Stimulated activated naive CD4-positive, alpha-beta T cell (primary cell): ENCODE measurements around the gene TPCN1.
A peak's percentile ranks its signal among the peaks of the same experiment; 100 is the strongest.

Experiments
- DNase-seq, 6 experiments: peaks; one replicate each; lab custom pipeline; 2025; lab: John Stamatoyannopoulos, UW

Gene TPCN1

DNA sequence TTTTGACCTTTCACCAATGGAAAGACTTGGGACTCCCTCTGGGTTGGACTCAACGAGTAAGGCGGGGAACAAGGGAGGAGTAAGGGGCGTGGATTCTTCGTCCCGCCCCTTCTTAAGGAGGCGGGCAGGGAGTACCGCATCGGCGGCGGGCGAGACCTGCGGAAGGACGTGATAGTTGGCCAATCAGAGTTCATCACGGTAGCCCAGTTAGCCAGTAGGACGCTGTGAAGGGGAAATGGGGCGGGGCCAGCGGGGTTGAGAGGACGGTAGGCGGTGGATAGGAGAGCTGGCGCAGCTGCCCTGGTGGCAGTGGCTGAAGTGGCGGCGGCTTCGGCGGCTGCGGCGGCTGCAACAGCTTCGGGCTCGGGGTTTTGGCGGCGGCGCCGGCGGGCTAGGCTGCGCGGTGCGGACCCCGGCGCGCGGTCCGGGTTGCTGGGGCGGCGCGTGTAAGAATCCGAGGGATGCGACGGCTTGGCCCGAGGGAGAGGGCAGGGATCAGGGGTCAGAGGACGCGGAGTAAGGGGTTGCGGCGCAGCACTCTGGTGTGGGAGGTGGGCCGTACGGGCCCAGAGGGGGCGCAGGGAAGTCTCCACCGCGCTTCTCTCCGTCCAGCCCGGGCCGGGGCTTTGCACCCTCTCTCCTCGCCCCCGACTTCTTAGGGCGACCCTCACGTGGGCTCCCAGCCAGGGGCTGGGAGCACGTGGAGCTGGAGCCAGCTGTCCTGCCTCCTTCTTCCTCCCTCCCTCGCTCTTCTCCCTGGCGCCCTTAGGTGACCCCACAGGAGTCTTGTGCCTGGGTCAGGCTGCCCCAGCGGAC is at the start of gene TPCN1:
Gene TPCN1, plus strand, starts transcription at position 284 of the 816 bp plus-strand sequence. CDS start 5,389 bp downstream, outside the sequence.
- peak; percentile 93 to 99 (median 98) for DNase-seq

DNA sequence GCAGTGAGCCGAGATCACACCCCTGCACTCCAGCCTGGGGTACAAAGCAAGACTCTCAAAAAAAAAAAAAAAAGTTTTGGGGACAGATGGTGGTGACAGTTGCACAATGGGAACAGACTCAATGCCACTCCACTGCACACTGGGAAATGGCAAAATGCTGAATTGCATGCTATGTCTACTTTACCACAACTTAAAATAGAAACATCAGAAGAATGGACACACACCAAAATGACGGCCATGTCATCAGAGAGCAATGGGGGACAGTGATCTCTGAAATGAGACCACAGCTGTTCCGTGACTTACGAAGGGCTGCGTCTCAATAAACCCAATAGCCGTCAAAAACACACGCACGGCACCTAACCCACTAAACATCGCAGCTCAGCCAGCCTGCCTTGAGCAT is 49.7 kb upstream of the TPCN1 start:
- no peak for DNase-seq

DNA sequence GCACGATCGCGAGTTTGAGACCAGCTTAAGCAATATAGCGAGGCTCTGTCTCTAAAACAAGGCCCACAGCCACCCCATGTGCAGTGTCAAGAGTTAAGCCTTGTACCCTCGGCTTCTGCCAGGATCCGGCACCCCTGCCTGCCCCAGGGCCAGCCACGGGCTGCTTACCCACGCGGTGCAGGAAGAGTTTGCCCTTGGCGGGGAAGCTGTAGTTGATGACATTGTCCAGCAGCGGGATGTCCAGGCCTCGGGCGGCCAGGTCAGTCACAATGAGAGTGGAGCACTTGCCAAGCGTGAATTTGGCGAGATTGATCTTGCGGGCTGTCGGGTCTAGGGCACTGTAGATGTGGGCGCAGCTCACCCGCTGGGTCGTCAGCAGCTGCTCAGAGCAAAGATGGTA is 49.1 kb upstream of the TPCN1 start:
- DNase-seq, result no peak

DNA sequence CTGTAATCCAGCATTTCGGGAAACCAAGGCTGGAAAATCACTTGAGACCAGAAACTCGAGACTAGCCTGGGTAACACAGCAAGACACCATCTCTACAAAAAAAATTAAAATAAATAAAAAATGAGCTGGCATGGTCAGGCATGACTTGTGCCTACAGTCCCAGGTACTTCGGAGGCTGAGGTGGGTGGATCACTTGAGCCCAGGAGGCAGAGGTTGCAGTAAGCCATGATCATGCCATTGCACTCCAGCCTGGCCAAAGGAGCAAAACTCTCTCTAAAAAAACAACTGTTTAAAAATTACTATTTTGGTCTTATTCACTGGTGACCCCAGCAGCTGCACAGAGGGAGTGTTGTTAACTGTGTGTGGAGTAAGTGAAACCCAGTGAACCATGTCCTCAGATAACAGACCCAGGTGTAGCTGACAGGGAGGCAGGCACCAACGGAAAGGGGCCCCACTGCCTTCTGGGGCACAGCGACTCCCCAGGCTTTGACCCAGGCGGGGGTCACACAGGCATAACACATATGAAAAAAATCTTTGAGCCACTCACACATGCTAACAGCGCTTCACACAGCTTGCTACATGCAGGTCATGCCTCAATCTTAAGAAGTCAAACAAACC is 48.1 kb upstream of the TPCN1 start:
- no peak for DNase-seq

DNA sequence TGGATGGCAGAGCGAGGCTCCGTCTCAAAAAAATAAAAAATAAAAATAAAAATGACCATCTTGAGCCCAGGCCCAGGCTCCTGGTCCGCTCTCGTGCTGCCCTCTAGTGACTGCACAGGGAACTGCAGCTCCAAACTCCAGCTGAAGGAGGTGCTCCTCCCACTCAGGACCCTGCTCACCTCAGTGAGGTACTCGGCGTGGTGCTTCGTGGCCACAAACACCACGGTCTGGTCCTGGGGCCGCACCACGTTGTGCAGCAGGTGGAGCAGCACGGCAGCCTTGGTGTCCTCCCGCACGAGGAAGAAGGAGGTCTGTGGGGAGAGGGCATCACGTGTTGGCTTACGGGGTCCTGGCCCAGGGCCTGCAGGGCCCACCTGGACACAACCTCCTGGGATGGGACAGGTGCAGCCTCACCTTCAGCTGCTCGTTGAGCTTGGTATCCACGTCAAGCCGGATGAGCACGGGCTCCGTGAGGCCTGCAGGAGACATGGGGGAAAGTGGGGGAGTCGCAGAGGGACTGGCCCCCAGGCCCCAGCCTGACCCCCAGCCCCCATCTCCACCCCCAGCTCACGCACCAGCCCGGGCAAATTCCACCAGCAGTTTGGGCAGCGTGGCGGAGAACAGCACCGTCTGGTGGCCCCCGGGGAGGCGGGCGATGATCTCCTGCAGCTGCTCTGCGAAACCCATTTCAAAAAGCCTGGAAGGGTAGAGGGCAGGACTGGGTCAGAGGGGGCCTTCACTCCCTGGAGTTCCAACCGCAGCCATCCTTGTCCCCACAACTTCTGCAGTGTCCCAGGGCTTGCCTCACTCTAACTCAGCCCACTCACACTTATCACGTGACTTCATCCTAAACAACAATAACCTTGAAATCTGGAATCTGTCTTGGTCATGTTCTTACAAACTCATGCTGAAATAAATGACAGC is 46.5 kb upstream of the TPCN1 start:
- DNase-seq, result peak; percentile 30 to 77 (median 70)

DNA sequence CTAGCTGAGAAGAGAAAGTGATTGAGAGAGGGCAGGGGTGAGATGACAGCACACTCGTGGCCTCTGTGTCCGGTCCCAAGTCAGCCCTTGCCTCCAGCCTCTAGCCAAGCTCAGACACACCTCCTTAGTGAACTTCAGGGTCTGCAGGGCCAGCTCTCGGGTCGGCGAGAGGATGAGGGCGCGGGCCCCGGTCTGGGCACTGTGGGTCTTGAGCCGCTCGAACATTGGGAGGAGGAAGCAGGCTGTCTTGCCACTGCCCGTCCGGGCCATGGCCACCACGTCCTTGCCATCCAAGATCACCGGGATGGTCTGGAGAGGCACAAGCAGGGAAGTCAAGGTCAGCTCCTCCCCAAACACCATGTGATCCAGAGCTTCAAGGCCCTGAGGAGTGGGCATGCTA is 42.2 kb upstream of the TPCN1 start:
- DNase-seq, result no peak

DNA sequence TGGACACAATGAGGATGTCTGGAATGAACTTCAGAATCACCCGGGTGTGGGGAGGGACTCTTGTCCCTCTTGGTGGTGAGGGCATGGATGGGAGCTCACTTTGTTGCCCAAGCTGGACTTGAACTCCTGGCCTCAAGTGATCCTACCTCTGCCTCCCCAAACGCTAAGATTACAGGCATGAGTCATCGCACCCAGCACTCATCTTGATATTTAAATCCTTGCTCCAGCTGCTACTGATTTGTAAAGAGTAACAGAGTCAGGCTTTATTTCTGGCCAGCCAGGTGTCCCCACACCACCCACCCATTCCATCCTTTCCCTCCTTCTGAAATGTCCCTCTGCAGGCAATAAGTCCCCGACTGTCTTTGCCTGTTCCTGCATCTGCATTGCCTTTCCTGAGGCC is 40.9 kb upstream of the TPCN1 start:
- DNase-seq, result no peak

DNA sequence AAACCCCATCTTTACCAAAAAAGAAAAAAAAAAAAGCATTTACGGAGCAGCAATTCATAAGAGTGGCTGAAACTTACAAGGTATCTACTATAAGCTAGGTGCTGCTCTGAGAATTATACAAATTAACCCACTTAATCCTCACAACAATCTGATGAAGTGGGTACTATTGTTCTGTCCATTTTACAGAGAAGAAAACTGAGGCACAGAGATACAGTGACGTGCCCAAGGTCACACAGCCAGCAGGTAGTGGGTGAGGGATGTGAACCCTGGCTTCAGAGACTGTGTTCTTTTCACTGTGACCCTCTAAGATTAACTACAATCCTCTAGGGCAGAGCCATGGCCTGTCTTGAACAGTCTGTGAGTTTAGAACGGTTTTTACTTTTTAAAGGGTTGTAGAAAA is 39.3 kb upstream of the TPCN1 start:
- no peak for DNase-seq

DNA sequence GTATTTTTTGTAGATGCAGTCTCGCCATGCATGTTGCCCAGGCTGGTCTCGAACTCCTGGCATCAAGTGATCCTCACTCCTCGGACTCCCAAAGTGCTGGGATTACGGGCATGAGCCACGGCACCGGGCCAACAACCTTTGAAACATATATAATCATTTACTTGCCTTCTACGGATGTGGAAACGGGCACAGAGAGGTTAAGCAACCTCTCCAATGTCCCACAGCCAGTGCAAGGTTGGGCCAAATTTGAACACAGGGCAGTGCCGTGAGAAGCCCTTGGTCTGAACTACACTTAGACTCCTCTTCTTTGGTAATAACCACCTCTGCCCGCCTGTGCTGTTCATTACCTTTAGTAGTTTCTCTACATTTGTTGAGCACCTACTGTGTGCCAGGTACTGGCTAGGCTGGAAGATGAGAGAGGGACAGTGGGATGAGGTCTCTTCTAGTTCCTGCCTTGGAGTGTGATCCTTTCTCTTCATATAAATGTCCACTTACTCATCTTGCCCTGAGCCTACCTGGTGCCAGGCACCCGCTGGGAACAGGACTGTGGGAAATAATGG is 38.2 kb upstream of the TPCN1 start:
- no peak for DNase-seq

DNA sequence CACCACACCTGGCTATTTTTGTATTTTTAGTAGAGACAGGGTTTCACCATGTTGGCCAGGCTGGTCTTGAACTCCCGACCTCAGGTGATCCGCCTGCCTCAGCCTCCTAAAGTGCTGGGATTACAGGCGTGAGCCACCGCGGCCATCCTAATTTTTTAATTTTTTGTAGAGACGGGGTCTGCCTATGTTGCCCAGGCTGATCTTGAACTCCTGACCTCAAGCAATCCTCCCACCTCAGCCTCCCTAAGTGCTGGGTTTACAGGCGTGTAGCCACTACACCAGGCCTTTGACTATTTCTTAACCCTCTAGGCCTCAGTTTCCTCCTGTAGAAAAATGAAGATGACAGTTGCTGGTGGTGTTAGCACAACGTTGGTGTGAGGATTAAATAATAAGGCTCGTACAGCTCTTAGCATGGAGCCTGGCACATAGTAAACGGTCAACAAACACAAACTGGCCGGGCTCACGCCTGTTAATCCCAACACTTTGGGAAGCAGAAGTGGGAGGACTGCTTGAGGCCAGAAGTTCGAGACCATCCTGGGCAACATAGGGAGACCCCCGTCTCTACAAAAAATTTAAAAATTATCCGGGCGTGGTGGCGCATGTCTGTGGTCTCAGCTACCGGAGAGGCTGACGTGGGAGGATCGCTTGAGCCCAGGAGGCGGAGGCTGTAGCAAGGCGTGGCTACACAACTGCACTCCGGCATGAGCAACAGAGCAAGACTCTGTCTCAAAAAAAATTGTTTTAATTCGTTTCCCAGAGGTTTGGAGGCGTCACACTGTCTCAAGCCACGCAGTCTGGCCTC is 37.0 kb upstream of the TPCN1 start:
- no peak for DNase-seq

DNA sequence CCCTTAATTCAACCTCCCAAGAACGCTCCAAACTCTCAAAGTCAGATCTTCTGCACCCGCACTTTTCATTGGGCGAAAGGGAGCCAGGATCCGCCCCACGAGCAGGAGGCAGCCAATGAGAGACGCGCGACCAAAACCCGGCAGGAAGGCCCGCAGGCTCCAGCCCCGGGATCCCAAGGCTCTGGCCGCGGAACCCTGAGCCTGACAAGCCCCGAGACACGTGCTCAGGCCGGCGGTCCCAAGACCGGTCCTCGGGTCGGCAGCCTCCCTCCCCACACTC is 36.4 kb upstream of the TPCN1 start:
- peak; percentile 75 to 98 (median 90) for DNase-seq

DNA sequence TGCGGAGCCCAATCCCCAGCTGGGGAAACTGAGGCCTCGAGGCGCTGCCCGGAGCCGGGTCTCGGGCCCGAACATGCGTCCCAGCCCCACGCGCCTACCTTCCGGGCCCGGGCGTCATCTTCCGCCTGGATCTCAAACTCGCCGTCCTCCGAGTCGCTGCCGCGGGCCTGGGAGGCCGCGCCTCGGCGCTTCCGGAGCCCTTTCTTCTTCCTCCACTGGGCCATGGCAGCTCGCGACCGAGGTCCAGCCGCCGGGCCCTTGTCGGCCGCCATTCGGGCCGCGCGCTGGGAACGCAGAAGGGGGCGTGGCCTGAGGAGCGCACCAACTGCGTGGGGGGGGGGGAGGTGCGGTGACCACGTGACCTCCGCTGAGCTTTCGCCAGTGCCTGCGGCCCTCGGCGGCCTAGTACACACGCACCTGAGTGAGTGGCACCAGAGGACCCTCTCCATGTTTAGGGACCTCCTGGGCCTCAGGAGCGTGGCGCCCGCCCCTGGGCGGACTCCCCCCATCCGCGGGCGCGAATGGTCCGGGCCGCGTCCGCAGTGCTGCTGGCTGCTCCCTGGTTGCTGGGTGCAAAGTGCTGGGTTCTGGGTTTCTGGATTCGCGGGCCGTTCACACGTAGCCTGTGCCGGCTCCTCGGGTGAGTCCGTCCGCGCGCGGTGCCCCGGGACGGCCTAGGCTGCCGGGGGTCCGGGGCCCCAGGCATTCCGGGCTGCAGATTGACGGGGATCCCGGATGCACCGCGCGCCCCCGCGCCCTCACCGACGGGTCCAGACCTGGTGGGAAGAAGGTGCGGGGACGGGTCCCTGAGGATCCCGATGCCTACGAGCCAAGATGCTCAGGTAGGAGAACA is 35.9 kb upstream of the TPCN1 start, which contains the start of the genes DDX54 and RITA1:
Gene DDX54, minus strand, starts transcription at position 299 of the 853 bp plus-strand sequence. Its CDS starts 27 bp downstream, at position 272.
Gene RITA1, plus strand, starts transcription at position 542 of the 853 bp plus-strand sequence. CDS start 1,026 bp downstream, outside the sequence.
- DNase-seq, result peak; percentile 73 to 98 (median 90)

DNA sequence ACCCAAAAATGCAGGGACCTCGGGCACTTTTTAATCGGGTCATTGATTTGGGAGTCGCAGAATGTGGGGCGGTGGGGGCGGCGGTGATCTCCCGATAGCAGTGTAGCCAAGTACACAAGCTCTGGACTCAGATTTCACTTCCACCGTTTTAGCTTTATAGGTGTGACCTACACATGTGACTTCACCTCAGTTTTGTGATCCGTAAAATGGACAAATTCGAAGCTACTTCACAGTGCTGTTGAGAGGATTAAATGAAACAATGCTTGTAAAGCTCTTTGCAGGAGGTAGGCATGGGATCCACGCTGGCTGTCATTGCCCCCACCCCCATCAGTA is 35.3 kb upstream of the TPCN1 start:
- peak in 1 of 6 experiments; percentile 30 for DNase-seq

DNA sequence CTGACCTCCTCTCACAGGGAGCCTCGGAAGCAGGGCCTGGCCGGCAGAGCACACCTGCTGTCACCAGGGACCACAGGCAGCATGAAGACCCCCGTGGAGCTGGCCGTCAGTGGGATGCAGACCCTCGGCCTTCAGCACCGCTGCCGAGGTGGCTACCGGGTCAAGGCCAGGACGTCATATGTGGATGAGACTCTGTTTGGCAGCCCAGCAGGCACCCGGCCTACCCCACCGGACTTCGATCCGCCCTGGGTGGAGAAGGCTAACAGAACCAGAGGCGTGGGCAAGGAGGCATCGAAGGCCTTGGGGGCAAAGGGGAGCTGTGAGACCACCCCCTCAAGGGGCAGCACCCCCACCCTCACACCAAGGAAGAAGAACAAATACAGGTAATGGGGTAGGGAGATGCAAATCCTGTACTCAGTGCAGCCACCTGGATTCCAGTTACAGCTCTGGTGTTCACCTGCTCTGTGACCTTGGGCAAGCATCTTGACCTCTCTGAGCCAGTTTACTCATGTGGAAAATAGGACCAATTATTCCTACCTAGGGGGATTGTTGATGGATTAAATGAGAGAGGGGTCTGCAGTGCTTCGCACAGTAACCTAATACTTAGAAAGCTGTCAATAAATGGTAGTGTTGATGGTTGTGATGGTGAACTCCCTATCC is 34.5 kb upstream of the TPCN1 start:
- no peak for DNase-seq

DNA sequence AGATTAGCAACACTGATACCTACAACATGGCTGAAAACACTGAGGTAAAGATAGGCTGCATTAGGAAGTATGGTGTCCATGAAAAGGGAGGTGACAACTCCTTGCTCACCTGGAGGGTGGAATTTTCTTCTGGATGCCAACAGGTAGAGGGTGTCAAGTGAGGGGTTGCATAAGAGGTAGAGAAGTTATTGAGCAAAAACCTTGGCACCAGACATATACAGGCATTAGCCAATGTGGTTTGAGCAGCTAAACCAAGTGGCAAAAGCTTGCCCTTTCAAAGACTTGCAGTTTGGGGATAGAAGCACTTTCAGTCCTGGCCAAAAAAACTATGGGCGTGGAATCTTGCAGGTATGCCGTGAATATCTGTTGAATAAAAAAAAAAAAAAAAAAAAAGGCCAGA is 31.9 kb upstream of the TPCN1 start:
- no peak for DNase-seq

DNA sequence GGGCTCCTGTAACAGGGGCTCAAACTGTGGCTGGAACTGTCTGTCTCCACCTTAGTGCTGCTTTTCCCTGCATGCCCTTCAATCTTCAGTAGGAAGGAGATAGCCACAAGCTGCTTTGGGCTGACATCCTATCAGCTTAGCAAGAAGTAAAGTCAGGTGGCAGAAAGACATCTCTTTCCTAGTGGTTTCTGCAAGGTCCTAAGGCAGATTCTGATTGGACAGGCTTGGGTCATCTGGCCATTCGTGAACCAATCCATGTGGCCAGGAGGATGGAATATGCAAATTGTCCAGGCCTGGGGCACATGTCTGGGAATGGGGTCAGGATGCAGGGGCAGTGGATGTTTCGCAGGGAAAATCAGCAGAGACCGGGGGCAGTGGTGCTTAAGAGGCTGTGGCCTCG is 30.5 kb upstream of the TPCN1 start:
- no peak for DNase-seq

DNA sequence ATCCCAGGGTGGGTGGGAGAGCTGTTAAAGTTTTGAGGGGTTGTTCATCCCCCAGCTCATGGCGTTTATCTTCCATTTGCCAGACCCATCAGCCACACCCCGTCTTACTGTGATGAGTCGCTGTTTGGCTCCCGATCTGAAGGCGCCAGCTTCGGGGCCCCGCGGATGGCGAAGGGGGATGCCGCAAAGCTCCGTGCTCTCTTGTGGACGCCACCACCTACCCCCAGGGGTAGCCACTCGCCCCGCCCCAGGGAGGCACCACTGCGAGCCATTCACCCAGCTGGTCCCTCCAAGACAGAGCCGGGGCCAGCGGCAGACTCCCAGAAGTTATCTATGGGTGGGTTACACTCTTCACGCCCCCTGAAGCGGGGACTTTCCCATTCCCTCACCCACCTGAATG is 30.0 kb upstream of the TPCN1 start:
- no peak for DNase-seq

DNA sequence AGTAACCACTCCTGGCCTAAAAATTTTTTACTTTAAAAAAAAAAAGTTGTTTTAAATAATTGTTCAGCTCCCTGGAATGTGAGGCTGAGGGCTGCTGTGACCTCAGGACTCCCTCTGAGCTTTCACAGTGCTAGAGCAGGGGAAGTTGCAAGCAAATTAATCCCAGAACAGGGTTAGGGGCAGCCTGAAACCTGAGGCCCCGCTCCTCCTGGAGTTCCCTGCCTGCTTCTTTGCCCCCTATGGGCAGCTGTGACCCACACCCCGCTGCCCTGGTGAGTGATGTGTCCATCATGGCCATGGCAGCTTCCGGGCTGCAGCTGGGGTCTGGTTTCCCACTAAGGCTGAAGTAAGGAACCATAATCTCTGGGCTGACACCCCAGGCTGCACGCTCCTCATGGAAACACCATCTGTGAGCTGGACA is 26.3 kb upstream of the TPCN1 start:
- DNase-seq, result no peak

DNA sequence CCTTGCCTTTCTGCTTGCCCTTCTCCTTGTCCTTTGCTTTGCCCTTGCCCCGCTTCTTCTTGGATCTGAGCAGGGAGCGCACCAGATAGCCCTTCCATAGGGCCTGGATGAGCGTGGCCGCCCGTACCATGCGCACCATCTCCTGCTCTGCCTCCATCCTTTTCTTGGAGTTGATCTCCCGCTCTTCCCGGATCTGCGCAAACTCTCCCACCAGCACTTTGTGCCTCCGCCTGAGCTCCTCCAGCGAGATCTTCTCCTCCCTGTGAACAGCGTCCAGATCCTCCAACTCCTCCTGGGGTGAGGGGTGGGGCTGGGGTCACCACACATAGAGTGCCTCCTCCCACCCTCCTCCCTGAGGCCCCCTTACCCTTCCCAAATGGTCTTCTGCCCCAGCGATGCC is 25.7 kb upstream of the TPCN1 start:
- DNase-seq, result no peak

DNA sequence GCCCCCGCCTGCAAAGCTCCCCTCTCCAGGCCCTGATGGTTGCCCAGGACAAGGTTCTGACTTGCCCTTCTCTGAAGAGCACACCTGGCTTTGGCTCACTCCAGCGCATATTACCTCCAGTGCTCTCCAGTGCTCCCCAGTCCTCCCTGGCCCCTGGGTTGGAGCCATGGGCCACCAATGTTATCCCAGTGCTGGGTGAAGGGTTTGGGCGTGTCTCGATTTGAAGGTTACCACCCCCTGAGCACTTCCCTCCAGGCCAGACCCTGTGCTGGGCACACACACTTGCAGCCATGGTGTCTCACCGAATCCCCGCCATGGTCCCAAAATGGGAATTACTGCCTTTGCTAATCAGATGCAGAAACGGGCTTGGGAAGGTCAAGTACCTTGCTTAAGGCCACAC is 24.7 kb upstream of the TPCN1 start:
- DNase-seq, result no peak
